HG03025 (cell line): ENCODE measurements around the gene PTPRN2.

ENCODE experiments used
- ATAC-seq: cut with Tn5 transposase; IDR thresholded peaks from one replicate; pipeline ENCODE4 v1.9.1; 2021; ENCODE audit warnings: mild to moderate bottlenecking, moderate library complexity; ENCODE audit not compliant: unreplicated experiment, low FRiP score

Gene PTPRN2

DNA sequence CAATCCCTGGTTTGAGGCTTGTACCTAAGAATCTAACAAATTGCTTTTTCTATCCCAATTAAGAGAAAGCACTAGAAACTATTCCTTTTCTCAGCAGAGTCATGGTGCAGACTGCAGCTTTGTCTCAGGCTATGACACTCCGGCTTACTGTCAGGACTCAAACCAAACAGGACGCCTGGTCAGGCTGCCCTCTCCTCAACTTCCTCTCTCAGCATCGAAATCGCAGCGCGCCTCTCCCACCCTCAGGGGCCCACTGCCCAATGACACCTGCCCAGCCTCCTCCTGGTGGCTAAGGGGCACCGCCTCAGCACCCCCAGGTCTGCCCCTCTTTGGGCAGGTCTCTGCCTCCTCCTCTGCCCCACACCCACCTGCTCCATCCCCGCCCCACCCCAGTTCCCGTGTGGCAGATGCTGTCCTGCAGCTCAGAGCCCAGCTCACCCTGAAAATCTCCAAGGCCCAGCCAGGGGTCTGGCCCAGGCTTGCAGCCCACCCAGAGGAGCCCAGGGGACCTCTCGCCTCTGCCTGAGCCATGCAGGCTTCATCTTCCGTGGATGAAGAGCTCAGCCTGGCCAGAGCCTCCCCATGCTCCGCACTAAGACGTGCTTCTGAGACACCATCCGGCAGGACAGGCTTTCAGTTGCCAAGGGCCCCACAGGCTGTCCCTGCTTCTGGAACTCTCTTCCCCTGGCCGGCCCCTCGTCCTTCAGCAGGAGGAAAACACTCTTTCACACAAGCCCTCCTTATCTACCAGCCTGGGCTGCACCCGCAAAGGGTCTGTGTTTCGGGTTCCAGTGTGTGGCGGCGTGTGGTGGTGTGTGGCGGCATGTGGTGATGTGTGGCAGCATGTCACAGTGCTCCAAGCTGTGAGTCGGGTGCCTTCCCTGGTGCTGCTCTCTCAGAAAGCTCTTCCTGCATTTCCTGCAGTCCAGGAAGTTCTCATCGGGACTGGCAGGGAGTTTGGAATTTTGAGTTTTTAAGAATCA is 16.4 kb upstream of the PTPRN2 start:
- ATAC-seq: no peak

DNA sequence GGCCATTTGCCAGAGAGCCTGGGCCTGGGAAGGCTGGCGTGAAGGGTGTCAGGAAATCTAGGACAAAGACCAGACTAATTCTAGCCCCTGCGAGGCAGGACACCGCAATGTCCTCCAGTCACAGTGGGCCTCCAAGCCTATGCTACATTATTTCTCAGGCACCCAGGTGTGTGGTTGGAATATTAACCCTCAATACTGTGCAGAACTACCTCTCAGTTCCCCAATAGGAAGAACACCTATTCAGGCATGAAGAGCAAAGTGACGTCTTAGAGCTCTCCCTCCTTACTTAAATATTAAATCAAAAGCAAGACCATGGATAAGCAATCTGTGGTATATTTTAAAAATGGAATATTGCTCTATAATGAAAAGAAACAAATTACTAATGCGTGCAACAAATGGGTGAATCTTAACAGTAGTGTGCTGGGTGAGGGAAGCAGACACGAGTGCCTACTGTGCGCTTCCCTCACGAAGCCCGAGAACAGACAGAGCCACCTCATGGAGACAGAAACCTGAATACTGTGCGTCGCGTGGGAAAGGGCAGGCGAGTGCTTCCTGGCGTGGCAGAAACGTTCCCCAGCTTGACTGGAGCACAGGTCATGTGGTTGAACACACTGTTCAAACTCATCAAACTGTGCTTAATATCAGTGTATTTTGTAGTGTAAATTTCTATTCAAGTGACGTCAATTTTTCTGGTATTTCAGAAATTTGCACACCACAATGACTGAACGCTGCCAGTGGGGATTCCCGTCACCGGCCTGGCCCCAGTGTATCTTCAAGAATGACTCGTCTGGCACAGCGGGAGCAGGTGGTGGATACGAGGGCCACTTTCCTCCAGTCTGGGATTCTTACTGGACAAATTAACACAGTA is 15.5 kb upstream of the PTPRN2 start:
- ATAC-seq: no peak

GRCh38 chr7:158602041-158602440 is 14.4 kb upstream of the PTPRN2 start:
- ATAC-seq: no peak

- no peak for ATAC-seq
Measured at GRCh38 chr7:158601090-158601489, 13.5 kb upstream of the PTPRN2 start.

DNA sequence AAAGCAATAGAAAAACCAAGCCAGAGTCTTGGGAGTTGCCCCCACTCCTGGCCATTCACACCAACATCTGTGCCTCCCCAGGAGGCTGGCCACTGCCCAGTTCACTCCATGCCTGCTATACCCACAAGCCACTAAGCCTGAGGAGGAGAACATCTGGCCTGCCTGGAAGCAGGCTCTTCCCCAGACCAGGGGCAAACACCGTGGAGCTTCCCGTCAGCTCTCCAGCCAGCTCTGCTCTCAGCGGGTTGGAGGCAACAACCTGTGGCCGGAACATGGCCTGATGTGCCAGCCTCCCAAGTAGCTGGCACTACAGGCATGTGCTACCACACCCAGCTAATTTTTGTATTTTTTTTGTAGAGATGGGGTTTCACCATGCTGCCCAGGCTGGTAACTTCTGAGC is 9.1 kb upstream of the PTPRN2 start:
- ATAC-seq: no peak

DNA sequence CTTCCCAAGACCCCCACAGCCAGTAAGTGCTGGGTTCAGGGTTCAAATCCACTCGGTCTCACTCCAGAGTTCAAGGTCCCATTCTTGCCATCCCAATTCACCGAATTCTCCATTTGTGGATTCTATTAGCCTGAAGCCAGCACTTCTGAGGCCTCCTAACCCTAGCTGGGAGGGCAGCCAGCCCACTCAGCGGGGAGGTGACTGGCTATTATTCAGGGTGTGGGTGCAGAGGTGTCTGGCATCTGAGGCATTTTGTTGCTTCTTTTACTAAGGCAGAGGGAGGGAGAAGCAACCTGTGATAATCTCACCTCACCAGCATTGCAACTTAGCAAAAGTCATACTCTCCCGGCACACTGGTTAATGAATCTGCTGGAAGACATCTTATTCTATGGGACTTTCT is 8.7 kb upstream of the PTPRN2 start:
- no peak for ATAC-seq

DNA sequence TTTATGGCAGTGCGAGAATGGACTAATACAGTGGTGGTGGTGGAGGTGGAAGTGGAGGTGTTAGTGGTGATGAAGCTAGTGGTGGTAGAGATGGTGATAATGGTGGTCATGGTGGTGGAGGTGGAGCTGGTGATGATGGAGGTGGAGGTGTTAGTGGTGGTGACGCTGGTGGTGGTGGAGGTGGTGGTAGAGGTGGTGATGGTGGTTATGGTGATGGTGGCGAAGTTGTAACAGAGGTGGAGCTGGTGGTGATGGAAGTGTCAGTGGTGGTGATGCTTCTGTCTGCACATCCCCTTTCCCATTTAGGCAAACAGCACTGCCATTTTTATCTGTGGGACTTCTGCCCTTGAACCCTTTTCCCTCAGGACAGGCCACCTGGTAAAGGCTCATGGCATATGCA is 7.4 kb upstream of the PTPRN2 start:
- ATAC-seq: no peak

DNA sequence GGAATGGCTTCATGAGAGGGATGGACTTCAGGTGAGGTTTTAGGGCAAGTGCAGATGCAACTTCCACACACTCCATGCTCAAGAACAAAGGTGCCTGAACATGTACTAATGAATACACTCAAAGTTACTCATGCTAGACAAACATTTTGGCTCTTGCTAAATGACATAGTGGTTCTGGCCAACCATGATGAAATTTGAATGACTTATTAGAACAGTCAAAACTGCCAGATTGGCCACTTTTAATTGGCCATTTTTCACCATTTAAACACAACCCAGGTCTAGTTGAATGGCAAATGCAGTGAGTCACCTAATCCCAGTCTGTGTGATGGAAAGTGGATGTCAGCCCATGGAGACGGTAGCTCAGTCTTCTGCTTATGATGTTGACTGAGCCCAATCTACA is 4.9 kb upstream of the PTPRN2 start:
- ATAC-seq: no peak

DNA sequence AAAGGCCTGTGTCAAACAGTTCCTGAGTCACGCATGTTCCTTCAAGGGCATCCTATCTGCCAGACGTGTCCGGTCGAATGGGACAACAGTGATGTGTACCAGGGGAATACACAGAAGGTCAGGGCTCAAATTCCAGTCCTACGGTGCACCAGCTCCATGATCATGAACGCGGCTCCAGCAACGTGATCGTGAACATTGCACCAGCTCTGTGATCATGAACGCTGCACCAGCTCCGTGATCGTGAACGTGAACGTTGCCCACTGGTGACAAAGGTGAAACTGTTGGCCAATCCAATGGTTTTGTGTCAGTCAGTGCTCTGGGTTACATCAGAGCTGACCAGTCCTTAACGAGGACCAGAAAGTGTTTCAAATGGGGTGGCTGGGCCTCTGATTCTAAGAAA is 4.3 kb upstream of the PTPRN2 start:
- ATAC-seq: no peak

GRCh38 chr7:158590181-158590530 is 2.5 kb upstream of the PTPRN2 start:
- ATAC-seq: no peak

GRCh38 chr7:158589653-158590052 is 2.0 kb upstream of the PTPRN2 start:
- no peak for ATAC-seq

- no peak for ATAC-seq
Measured at GRCh38 chr7:158588878-158589442, 1.3 kb upstream of the PTPRN2 start.

GRCh38 chr7:158588085-158588877 is 658 bp upstream of the PTPRN2 start:
- peak; percentile 16 for ATAC-seq

DNA sequence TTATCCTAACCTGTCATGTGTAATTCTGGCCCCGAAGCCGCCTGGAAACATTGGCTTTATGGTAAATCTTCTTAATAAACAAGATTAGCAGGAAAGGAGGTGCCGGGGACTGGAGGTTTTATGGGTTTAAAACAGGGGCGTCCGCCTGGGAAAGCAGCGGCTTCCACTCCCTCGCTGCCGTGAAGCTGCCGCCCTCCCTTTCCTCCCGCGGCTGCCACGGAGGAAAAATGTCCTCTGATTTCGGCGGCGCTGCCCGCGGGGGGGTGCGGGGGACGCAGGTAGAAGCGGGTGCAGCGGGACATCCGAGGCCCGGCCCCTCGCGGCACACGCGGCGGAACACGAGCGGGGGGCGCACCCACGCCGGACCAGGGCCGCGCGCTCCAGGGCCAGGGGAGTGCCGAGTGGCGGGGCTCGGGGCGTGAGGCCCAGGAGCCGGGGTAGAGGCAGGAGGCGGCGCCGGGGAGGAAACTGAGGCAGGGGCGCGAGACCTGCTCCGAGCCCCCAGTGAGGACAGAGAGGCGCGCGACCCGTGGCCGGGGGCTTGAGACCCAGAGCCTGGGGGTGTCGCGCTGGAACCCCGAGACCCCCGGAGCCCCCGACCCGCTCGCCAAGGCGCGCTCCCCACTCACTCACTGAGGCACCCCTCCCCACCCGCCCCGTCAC is 993 bp downstream of the PTPRN2 start:
- no peak for ATAC-seq

GRCh38 chr7:158585721-158586498 is 1.7 kb downstream of the PTPRN2 start:
- no peak for ATAC-seq

DNA sequence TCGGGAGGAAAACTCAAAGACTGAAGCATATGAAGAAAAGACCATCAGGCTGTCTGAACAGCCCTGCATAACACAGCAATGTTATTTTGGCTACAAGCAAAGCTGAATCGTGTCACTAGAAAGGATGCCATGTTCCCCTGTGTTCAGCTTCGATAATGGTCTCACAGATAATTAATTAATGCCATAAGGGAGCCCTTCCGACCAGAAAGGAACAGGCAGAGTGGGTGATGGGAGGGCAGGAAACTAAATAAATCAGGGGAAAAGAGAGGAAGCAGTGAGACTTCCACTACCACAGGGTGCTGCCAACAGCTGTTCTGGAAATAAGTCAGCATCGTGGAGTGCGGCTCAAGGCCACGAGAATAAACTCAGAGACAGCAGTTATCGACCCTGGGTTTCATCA is 3.2 kb downstream of the PTPRN2 start:
- no peak for ATAC-seq

DNA sequence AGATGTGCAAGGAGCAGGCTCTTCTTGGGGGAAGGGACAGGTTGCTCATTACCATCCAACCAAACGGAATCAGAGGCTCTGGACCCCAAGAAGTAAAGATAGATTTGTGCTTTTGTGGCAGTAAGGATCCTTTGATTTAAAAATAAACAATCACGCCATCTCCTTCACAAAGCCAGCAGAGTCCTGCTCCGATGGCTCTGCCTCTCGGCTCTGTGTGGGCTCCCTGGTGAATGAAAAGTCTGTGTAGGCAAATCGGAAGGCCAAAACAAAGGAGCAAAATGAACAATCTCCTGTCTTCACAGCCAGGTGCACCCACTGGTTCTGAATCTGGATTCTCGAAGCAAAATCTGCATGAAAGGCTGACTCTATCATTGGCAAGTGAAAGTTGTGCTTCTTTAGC is 3.8 kb downstream of the PTPRN2 start:
- no peak for ATAC-seq

DNA sequence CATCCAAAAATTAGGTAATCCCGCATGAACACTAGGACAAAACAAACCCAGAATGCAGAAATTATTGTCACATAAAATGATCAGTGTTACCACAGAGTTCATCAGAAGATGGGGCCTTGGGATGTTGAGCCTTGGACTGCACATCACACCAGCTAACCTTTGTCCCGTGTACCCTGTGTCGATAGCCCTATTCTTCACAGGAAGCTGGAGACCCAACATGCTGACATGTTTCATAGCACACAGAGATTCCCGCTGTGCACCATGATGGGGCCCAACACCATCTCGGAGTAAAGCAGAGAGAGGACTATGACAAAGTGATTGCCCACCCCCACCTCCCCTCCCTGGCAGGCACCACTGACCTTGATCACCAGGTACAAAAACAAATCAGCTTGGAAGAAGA is 4.5 kb downstream of the PTPRN2 start:
- ATAC-seq: no peak

GRCh38 chr7:158582089-158582456 is 5.5 kb downstream of the PTPRN2 start:
- ATAC-seq: no peak
